GDM1 (cell line): ENCODE results near the gene EPS8L2.

Source experiments
- DNase-seq: peaks from one replicate; lab custom pipeline; 2025; lab: John Stamatoyannopoulos, UW

Gene EPS8L2

DNA sequence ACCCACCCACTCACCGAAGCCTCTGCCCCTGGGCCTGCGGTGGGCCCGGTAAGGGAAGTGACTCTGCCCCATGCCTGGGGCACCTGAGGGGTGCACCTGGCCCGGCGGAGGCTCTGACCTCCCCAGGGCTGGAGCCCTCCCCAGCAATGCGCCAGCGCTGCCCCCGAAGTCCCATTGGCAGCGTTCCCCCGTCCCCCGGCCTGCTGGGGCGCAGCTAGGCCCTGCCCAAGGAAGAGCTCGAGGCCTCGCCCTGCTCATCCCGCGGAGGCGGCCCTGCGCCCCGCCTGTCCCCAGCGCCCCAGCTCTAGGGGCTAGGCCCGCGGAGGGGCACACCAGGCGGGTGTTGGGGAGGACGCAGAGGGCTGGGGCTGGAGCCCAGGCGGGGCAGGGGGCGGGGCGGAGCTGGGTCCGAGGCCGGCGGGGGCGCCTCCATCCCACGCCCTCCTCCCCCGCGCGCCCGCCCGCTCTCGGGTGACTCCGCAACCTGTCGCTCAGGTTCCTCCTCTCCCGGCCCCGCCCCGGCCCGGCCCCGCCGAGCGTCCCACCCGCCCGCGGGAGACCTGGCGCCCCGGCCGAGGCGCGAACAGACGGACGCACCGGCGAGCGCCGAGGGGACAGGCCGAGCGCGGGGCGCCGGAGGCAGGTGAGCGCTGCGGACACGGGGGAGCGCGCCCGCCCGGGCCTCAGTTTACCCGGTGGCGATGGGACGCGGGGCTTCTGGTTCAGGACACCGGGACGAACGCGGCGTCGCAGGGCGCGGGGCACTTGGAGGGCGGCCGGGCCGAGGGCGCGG is at the start of gene EPS8L2:
TSS of gene EPS8L2 (plus strand) at position 586 of the 793 bp plus-strand sequence. CDS start 3,177 bp downstream, outside the sequence.
- no peak for DNase-seq

DNA sequence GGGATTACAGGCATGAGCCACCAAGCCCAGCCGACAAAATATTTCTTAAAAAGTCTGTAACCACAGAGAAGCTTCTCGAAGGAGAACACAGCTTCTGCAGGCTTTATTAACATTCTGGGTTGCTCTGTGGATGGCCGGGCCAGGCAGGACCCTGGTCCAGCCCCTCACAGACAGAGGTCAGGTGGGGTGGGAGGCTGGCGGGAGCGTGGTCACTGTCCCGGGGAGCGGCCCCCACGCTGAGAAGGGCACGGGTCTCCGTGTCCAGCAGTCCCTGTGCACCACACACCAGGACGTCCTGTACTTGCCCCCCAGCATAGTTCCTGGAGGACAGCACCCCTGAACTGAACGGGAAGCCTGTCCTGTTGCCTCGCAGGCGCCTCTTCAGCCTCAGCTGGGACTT is 49.6 kb upstream of the EPS8L2 start:
- no peak for DNase-seq

DNA sequence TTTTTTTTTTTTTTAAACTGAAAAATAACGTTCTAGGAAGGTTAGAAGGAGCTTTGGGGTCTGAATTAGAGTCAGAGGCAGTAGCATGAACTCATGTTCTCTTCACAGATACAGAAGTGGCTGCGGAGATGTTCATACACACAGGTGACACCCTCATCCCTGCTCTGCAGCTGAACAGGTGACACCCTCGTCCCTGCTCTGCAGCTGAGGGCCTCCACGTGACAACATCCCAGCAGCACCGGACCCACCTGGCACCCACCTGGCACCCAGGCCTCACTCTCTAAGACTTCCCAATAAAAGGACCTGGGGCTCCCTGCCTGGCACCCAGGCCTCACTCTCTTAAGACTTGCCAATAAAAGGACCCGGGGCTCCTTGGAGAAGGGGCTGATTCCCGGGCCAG is 49.2 kb upstream of the EPS8L2 start:
- DNase-seq, result no peak

DNA sequence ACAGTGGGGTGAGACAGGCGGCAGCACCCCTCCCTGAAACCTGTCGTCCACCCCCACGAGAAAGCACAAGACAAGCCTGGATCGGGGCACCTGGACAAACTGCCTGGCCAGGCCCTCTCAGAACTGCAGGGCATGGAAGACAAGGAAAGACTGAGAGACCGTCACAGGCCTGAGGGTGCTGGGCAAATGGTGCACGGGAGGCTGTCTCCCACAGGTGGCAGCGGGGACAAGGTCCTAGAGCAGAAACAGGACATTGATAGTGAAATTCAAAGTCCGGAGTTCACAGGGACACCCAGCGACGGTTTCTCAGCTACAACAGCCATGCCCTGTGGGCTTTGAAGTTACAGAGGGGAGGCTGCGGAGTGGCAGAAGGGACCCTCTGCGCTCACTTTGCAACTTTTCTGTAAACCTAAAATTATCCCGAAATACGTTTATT is 48.3 kb upstream of the EPS8L2 start:
- no peak for DNase-seq

DNA sequence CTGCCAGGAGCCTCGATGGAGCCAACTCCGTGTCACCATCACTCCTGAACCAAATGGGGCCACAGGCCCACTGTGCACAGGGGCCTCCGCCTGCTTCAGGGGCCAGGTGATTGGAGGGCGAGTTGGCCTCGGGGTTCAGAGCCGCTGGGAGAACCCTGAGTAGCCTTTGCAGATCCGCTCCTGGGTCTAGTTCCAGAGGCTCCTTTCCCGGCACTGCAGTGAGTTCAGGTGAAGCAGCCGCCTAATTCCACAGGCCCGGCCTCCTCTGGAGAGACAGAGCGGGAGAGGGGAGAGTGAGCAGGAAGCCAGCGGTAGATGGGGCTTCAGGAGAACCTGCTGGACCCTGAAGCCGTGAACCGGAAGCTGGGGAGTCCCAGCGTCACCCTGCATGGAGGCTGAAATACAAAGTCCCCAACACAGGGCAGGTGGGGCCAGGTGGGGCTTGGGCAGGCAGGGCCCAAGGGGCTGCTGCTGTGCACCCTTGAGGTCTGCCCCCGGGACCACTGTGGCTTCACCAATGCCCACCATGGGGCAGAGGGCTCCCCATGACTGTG is 46.4 kb upstream of the EPS8L2 start:
- DNase-seq, result no peak

DNA sequence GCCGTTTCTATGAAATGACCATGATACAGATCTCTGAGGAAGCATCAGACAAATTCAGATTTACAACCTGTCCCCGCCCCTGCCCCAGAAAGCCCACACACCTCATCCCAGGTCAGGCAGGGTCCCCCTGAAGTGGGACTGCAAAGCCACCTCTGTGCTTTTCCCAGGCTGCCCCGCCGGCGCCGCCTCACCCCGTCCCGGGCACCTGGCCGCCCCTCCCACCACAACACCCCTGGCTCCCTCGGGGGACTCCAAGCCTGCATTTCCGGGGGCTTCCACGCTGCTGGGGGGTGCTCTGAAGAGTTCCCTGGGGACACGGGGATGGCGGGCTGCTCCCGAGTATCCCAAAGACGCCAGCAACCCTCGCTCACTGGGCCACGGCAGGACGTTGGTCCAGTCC is 45.8 kb upstream of the EPS8L2 start:
- DNase-seq, result no peak

DNA sequence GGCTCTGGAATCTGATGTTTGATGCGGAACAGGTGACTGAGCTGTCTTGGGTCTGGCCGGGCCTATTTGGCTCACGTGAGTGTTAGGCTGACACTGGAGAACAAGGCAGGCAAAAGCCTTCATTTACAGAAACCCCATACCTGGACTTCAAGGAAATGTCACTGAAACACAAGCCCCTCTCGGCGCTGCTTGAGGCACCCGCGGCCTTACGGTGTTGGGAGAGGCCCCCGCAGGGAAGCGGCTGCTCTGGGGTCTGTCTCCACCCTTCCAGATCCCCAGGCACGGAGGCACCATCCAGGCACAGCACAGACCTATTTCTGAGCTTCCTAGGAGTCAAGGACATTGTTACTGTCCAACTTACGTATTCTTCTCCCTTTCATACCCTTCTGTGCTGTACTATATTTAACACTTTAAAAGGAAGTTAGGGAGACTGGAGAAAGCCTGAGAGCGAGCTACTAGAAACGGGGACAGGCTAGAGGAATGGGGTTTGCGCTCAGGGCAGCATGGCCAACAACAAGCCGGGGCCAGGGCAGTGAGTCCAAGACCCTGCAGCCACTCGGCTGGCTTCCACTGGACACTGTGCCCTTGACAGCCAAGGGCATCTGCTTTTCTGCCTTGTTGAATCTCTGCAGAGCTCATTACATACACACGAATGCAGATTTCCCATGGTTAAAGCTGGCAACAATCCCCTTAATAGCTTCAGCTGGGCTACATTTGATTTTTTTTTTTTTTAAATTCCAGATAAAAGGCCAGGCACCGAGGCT is 45.2 kb upstream of the EPS8L2 start:
- DNase-seq, result no peak

DNA sequence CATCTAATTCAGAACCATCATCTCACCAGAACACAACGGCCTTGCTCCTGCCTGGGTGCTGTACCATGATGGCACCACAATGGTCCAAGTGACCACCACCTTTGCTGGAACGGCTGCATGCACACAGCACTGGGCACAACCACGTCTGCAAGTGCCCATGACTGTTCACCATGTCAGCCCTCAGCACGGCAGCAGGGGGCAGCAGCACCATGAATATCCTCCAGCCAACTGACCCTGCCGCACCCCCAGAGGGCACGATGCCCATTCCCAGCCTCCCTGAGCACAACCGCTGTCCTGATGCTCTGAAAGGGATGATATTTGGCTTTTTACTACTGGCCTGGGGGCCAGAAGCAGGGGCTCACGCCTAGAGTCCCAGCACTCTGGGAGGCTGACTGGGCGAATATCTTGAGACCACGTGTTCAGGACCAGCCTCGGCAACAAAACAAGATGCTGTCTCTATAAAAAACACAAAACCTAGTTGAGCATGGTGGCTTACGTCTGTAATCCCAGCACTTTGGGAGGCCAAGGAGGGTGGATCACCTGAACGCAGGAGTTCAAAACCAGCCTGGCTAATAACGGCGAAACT is 43.2 kb upstream of the EPS8L2 start:
- no peak for DNase-seq

DNA sequence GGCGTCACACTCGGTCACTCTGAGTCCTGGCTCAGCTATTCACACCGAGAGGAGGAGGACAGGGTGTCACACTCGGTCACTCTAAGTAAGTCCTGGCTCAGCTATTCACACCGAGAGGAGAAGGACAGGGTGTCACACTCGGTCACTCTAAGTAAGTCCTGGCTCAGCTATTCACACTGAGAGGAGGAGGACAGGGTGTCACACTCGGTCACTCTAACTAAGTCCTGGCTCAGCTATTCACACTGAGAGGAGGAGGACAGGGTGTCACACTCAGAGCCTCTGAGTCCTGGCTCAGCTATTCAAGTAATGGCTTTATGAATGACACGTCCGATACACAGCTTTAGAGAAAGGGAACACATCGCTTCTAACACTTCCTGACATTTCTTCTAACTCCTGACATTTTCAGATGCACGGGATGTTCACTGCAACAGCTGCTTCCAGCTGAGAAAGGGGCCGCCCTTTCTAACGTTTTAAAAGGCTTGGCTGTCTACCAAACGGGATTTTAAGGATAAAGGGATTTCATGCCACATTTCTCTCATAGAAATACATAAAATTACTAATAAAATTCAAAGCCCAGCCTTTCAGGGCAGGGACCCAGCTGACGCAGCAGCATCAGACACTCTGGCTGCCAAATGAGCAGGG is 40.8 kb upstream of the EPS8L2 start:
- no peak for DNase-seq

DNA sequence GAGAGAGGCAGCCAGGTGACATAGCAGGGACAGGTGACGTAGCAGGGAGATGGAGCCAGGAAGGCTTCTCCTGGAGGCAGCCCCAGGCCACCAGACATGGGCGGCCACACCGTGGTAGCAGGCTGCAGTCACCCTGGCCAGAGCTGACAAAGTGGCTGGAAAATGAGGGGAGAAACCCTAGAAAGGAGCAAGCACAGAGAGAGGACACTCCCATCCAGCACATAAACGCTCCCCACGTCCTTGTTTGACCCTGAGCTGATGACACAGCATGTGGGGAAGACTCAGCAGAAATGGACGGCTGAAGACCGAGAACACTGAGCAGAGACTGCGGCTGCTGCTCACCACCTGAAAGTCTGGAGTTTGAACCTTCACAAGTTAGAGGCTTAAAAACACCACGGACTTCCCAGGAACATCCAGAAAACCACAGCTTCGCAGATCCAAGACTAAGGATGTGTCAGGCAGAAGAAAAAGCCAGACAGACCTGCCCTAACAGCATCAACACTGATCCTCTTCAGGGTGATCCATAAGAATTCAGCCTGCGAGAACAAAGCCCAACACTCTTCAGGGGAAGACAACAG is 40.2 kb upstream of the EPS8L2 start:
- DNase-seq, result no peak

DNA sequence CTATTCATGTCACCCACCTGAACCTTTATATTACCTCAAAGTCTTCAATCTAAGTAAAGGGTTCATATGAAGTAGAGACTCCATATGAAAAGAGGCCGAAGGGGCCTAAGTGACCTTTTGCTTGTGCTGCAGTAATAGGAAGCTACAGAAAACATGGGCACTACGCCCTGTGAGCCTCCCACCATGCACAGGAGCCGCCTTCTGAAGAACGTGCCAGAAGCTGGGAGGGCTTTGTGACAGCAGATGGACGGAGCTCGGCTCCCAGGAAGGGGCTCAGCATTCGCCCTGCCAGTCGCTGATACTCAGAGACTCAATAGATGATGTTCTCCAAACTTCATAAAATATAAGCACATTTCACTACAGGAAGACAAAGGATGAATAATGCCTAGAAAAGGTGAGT is 32.2 kb upstream of the EPS8L2 start:
- DNase-seq, result no peak

DNA sequence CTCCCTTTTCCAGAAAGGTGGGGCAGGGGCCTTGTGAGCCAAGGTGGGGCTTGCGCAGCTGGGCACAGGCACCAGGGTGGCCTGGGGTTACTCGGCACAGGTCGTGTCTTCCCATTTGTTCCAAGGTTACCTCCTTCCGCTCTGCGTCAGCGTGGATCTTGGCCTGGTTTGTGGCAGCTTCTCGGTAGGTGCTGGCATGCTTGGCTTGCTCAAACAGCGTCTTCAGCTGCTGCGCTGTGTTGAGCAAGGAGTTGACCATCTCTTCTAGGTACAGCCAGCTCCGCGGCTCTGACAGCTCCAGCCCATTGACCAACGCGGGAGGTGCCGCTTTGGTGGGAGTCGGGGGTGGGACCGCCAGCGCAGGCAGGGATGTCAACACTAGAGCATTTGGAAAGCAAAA is 31.6 kb upstream of the EPS8L2 start:
- DNase-seq, result no peak

DNA sequence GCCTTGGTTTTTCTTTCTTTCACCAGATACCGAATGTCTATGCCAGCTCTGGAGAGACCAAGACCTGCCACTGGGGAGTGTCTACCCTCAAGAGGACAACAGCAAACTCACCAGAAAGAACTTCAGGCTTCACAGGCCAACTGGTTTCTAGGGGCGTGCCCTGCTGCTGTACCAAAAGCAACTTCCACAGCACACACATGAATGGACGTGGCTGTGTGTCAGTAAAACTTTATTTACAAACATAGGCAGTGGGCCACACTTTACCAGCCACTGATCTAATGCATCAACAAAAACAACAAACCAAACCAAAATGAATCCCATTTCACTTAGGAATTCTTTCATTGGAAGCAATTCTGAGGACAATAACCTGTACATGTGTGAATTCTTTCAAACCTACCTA is 27.7 kb upstream of the EPS8L2 start:
- no peak for DNase-seq

DNA sequence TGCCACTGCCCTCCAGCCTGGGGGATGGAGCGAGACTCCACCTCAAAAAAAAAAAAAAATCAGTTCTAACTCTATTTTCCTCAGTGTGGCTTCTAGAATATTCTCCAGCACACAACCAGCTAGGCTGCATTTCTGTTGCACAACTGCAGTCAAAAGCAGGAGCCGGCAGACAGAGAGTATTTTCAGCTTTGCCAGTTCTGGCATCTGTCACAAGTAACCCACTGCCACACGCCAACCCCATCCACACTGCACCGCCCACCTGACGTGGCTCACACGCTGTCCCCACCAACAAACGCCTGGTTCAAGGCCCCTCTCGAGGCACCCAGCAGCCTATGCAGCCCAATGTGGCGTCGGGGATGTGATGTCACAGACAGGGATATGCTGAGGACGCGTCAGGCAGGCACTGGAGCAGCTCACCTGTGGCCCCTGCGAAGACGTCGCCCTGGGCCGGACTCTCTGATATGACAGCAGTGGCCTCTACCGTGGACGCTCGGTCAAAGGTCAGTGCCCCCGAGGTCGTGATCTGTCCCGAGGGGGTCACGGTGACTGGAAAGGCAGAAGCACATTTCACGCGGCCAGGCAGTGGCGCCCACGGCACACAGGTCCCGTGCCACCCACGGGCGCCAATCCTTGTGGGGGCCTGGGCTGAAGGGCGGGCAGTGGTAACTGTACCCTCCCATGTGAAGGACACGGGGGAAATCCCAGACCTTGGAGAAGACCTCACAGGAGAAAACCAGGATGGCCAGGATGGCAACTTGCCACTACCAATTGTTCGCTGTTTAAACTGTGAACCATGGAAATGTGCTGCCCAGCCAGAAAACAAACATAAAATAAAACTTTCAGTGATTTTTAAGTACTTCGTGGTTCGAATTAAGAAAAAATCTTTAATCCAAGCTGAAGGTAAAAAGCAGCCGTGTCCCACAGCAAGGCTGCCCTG is 26.5 kb upstream of the EPS8L2 start:
- DNase-seq, result no peak

DNA sequence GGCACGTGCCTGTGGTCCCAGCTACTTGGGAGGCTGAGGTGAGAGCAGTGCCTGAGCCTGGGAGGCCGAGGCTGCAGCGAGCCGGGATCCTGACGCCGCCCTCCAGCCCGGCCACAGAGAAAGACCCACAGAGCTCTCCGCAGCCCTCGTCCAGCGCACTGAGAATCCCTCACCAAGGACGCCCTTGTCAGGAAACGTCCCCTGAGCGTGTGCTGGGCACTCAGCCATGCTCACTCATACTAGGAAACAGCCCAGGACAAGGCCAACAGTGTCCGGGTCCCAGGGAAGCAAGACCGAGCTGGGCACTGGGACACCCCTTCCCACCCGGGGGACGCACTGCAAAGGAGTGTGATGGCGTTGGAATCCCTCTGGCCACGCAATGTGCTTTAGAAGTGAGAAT is 25.6 kb upstream of the EPS8L2 start:
- no peak for DNase-seq

DNA sequence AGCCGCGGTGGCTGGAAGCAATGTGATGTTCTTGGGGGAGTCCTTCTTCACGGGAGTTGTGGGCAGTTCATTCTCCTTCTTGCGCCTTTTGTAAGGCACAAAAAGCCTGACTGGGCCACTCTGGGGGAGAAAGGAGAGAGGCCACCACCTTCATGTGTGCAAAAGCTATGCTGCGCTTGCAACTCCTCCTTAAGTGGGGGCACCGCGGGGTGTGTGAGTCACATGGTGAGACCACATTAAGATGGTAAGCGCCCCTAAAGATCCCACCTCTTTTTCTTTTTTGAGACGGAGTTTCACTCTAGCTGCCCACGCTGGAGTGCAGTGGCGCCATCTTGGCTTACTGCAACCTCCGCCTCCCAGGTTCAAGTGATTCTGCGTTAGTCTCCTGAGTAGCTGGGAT is 25.1 kb upstream of the EPS8L2 start:
- DNase-seq, result no peak

DNA sequence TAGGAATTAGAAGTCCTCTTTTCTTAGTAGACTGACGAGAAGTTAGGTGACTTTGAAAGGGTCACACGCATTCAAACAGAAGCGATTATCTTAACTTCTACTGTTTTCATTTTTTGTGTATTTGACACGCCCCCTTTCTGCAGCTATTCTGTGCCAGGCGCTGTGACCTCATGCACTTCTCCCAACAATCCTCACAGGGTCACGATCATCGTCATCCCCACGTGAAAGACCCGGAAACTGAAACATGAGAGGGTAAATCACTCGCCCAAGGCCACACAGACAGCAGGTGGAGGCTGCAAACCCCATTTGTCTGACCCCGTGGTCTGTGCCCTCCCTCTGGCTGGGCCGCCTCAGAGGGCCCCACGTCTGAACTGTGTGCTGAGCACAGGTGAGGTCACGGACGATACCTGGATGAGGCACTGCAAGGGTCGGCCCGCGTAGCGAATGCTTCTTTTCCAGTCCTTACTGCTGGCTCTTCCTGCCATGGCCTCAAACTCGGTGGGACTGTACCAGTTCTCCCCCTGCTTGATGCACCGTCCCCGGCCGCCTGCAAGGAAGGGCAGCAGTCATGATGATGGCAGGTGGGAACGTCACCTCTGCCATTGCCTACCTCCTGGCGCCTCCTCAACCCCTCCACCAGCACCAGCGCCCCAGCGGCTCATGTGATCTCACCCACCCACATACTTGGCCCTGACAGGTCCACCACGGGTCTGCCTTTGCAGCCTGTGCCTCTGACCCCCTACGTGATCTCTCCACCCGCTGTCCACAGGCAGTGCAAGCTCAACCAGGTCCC is 19.4 kb upstream of the EPS8L2 start:
- DNase-seq, result no peak

DNA sequence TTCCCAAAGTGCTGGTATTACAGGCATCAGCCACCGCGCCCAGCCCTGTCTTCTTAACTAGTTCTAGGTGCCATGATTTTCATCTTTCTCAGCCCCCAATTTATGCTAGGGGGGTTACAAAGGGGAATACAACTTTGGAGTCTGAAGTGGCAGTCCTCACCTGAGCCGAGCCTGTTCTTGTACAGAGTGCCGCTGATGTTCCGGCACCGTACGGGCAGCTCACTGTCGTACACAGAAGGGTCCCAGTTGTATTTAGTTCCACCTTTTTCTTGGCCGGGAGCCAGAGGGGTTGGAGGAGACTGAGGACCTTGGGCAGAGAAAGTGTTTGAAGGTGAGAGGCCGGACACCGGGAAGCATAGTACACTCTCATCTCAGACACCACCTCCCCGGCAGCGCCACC is 18.3 kb upstream of the EPS8L2 start:
- no peak for DNase-seq

DNA sequence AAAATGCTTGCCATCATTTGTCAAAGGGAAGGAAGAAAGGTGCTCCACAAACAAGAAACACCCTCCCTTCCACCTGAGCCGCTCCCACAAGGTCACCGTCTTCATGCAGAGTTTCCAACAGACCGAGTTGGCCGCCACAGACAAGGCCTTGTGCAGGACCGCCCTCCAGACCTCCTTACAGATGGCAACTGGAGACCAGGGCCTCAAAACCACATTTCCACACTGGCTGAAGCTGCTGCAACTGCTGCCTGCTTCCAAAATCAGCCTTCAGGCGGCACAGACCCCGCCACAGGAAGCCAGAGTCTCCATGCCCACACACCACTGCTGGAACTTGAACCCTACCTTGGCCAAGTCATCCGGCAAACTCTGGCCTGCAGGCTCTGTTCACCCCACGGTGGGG is 17.4 kb upstream of the EPS8L2 start:
- DNase-seq, result peak; percentile 40

DNA sequence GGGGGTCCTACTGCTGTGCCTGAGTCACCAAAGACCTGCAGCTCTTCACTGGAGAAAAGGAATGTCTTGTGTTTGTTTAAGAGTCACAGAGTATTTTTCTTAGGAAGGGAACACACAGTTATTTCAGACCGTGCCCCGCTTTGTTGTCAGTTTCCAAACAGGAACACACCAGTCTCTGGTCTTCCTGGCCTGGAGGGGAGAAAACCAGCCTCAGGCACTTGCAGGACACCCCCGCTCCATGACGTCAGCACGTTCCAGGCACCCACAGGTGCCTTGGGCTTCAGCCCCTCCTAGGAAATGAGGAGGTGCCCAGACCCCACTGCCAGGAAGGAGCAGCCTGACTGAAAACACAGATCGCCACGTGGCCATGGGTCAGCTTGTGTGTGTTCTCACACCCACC is 16.4 kb upstream of the EPS8L2 start:
- no peak for DNase-seq
